Left lung (tissue), 10 donors: ENCODE results near the gene MOB3B. TPM values are rescaled to one million over a fixed set of nuclear protein-coding genes. Genes with fewer than 3 reads are reported as not detected.

Experiments used
- ATAC-seq: fragments of 200-7000 bp; cut with Tn5 transposase; one replicate; pipeline ENCODE4 v1.9.1; 2020; ENCODE audit warnings: moderate library complexity
- DNase-seq, 4 donors: peaks; one replicate each; pipeline ENCODE4 v3.0.0-alpha.2; 2013 to 2020
- H3K27ac ChIP-seq, 2 donors: fragments of 200-600 bp; sonication (generic) in 1 of 2; one replicate each; pipeline versions ENCODE4 v1.5.0 to v1.8.0; 2020 to 2021
- H3K27me3 ChIP-seq, 2 donors: fragments of 200-600 bp; sonication (generic) in 1 of 2; one replicate each; pipeline versions ENCODE4 v1.5.0 to v1.8.0; 2020 to 2021
- H3K36me3 ChIP-seq, 2 donors: fragments of 200-600 bp; sonication (generic) in 1 of 2; one replicate each; pipeline versions ENCODE4 v1.5.0 to v1.8.0; 2020 to 2021
- H3K4me1 ChIP-seq, 2 donors: fragments of 200-600 bp; one replicate each; pipeline ENCODE4 v1.8.0; 2021
- H3K4me3 ChIP-seq, 2 donors: fragments of 200-600 bp; sonication (generic) in 1 of 2; one replicate each; pipeline versions ENCODE4 v1.5.0 to v1.8.0; 2020 to 2021; ENCODE audit warnings: mild to moderate bottlenecking in 1 of 2
- H3K9me3 ChIP-seq, 2 donors: fragments of 200-600 bp; sonication (generic) in 1 of 2; one replicate each; pipeline versions ENCODE4 v1.5.0 to v1.8.0; 2020 to 2021
- CTCF ChIP-seq, 2 donors: fragments of 200-600 bp; sonication (generic) in 1 of 2; IDR thresholded peaks; one replicate each; pipeline versions ENCODE4 v1.5.0 to v1.8.0; 2021; ENCODE audit warnings: antibody characterized with exemption in 2 of 2
- intact Hi-C, 2 donors: fragments of 100-400 bp; cut with DNase I; formaldehyde crosslinking; loops; one replicate each; pipeline versions ENCODE4 v1.11.2 to v1.14.2; 2022
- polyA plus RNA-seq, 6 donors: library from polyadenylated mRNA; unstranded; fragments of 120-200 nt; gene quantifications; one replicate each; pipeline ENCODE4 v1.2.1, GENCODE V29; 2013; ENCODE audit not compliant: insufficient read length in 6 of 6
- total RNA-seq, 2 donors: library from RNA; stranded (reverse); fragmentation: NEBNext Ultra II Directional; extraction: Animal tissue kit (Norgen Biotek cat#: 25700); gene quantifications; one replicate each; pipeline ENCODE4 v1.2.1, GENCODE V29; 2021
- donor health status: DM: no; HTN: yes; CAD: no.
- donor health status: DM: no; HTN: no; CAD: no.

The MOB3B gene
- total and polyA plus RNA-seq, 8 donors = 7.2 to 18.3 (median 15.8) TPM

DNA sequence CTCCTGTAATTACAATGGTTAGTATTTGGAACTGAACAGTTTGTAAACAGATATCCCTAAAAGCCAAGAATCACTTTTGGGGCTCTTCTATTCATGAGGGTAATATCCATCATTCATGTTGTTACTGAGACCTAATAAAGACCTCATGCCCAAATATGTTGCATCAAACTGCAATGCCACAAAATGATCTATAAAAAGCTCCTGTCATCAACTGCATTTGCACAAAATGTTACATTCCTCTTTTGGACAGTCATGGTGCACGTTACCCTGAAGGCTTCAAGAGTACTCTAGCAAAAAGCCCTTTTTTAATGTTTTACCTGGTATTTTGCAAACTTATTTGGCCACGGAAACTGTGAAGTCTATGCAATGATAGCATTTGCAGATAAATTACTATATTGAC, 218.4 kb downstream of the MOB3B start:
- no peaks in the 10 kb centered on the region for H3K9me3 ChIP-seq
- intact Hi-C loops = no loop called here
- no peak overlapping the region for H3K4me3 ChIP-seq
- no peak overlapping the region for H3K27ac ChIP-seq
- H3K4me1 ChIP-seq = no peaks in the 10 kb centered on the region
- TF ChIP-seq CTCF (IDR thresholded peaks at IDR 0.05) = no peak
- H3K36me3 ChIP-seq = no peaks in the 10 kb centered on the region
- H3K27me3 ChIP-seq = no peaks in the 10 kb centered on the region
- ATAC-seq (no peak), DNase-seq (no peak)

DNA sequence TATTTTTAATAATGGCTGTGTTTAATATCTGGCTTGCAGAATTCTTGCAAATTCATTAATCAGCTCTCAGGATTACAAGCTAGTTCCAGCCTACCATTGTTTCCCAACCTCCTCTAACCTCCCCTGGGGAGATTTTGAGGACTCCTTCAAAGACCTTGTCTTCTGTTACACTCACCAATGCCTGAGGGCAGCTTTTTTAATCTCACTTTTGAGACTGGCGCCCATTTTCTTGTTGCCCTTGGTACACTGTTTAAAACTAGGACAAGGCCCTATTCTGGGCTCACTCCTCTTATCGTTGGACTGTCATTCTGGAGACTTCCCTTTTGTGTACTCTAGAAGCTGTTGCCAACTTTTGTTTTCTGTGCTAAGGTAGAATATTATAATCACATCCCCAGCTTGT, 219.0 kb downstream of the MOB3B start:
- H3K27ac ChIP-seq = no peak overlapping the region
- H3K36me3 ChIP-seq = no peaks in the 10 kb centered on the region
- DNase-seq (no peak), ATAC-seq (no peak)
- intact Hi-C loops = no loop called here
- no peaks in the 10 kb centered on the region for H3K4me1 ChIP-seq
- H3K9me3 ChIP-seq = no peaks in the 10 kb centered on the region
- H3K27me3 ChIP-seq = no peaks in the 10 kb centered on the region
- TF ChIP-seq CTCF (IDR thresholded peaks at IDR 0.05) = no peak
- H3K4me3 ChIP-seq = no peak overlapping the region

- DNase-seq (no peak), ATAC-seq (no peak)
- H3K9me3 ChIP-seq = no peaks in the 10 kb centered on the region
- TF ChIP-seq CTCF (IDR thresholded peaks at IDR 0.05) = no peak
- H3K27me3 ChIP-seq = no peaks in the 10 kb centered on the region
- no peaks in the 10 kb centered on the region for H3K4me1 ChIP-seq
- intact Hi-C loops = no loop called here
- H3K36me3 ChIP-seq = no peaks in the 10 kb centered on the region
- H3K4me3 ChIP-seq = no peak overlapping the region
- H3K27ac ChIP-seq = no peak overlapping the region
Observed at GRCh38 chr9:27308691-27309390, 220.8 kb downstream of the MOB3B start.

- H3K27ac ChIP-seq = no peak overlapping the region
- no peaks in the 10 kb centered on the region for H3K27me3 ChIP-seq
- H3K4me3 ChIP-seq = no peak overlapping the region
- TF ChIP-seq CTCF (IDR thresholded peaks at IDR 0.05) = no peak
- ATAC-seq (no peak), DNase-seq (no peak)
- H3K4me1 ChIP-seq = no peaks in the 10 kb centered on the region
- intact Hi-C loops = no loop called here
- H3K9me3 ChIP-seq = no peaks in the 10 kb centered on the region
- H3K36me3 ChIP-seq = no peaks in the 10 kb centered on the region
Observed at GRCh38 chr9:27304521-27304920, 225.1 kb downstream of the MOB3B start.

GRCh38 chr9:27303219-27303618, 226.4 kb downstream of the MOB3B start:
- intact Hi-C loops = no loop called here
- no peak overlapping the region for H3K4me3 ChIP-seq
- H3K9me3 ChIP-seq = no peaks in the 10 kb centered on the region
- H3K27me3 ChIP-seq = no peaks in the 10 kb centered on the region
- TF ChIP-seq CTCF (IDR thresholded peaks at IDR 0.05) = no peak
- ATAC-seq = no peak
- no peak overlapping the region for H3K27ac ChIP-seq
- DNase-seq = no peak
- H3K4me1 ChIP-seq = no peaks in the 10 kb centered on the region
- no peaks in the 10 kb centered on the region for H3K36me3 ChIP-seq
